Right lobe of liver (tissue), 6 donors: Measurements from ENCODE around the gene FAAP24. TPM values are rescaled to one million over a fixed set of nuclear protein-coding genes. Genes with fewer than 3 reads are reported as not detected.
A peak's percentile ranks its signal among the peaks of the same experiment; 100 is the strongest.

Source experiments
- ATAC-seq, 4 donors: fragments of 200-7000 bp; cut with Tn5 transposase; one replicate each; pipeline ENCODE4 v1.9.1; 2020; ENCODE audit warnings: mild to moderate bottlenecking in 4 of 4, moderate library complexity in 4 of 4
- DNase-seq, 3 donors: peaks; one replicate each; pipeline ENCODE4 v3.0.0-alpha.2; 2020
- H3K27ac ChIP-seq, 3 donors: fragments of 200-600 bp; one replicate each; pipeline ENCODE4 v1.8.0; 2022
- H3K27me3 ChIP-seq, 2 donors: fragments of 200-600 bp; one replicate each; pipeline ENCODE4 v1.8.0; 2022
- H3K36me3 ChIP-seq, 4 donors: fragments of 200-600 bp; sonication (generic) in 1 of 4; one replicate each; pipeline versions ENCODE4 v1.5.1 to v1.8.0; 2017 to 2022; ENCODE audit warnings: control low read depth in 1 of 4
- H3K4me1 ChIP-seq, 4 donors: fragments of 200-600 bp; sonication (generic) in 1 of 4; one replicate each; pipeline versions ENCODE4 v1.5.1 to v1.8.0; 2017 to 2022; ENCODE audit warnings: control low read depth in 1 of 4
- H3K4me3 ChIP-seq, 3 donors: fragments of 200-600 bp; one replicate each; pipeline ENCODE4 v1.8.0; 2022
- H3K9me3 ChIP-seq, 4 donors: fragments of 200-600 bp; sonication (generic) in 1 of 4; one replicate each; pipeline versions ENCODE4 v1.5.1 to v1.8.0; 2017 to 2022; ENCODE audit warnings: control low read depth in 1 of 4
- POLR2A ChIP-seq: fragments of 450-650 bp; IDR thresholded peaks from one replicate; pipeline ENCODE4 v1.6.1; 2017; ENCODE audit warnings: antibody characterized with exemption, mild to moderate bottlenecking
- WGBS: methylation state at CpG from one replicate; pipeline ENCODE4 v1.1.6; 2018; ENCODE audit warnings: low coverage, low lambda C conversion rate; ENCODE audit not compliant: insufficient coverage; ENCODE audit errors: missing lambda C conversion rate; 5-methylcytosine and 5-hydroxymethylcytosine counted together
- intact Hi-C, 2 donors: fragments of 100-400 bp; cut with DNase I; formaldehyde crosslinking; loops; one replicate each; pipeline versions ENCODE4 v1.11.2 to v1.14.1; 2022
- total RNA-seq, 6 experiments: library from RNA; depleted of rRNA in 2 of 6; stranded (reverse); fragments of >200 nt in 2 of 6; fragmentation: NEBNext Ultra II Directional in 3 of 6; extraction: Animal tissue kit (Norgen Biotek cat#: 25700) in 3 of 6; gene quantifications; one replicate each; pipeline versions ENCODE4 v1.1.0 to v1.2.4, GENCODE V29; 2016 to 2023
- TF ChIP-seq, protein P1 (sequence below), 4 donors: fragments of 200-600 bp in 3 of 4; fragments of 450-650 bp in 1 of 4; IDR thresholded peaks; one replicate each; pipeline versions ENCODE4 v1.5.1 to v1.8.0; 2016 to 2022; ENCODE audit warnings: antibody characterized with exemption in 4 of 4, mild to moderate bottlenecking in 2 of 4
- donor health status: DM: no; HTN: yes; CAD: no.
- donor health status: DM: no; HTN: no; CAD: no.
- donor health status: DM: no; HTN: no; CAD: no.
- donor health status: DM: no; HTN: yes; CAD: no.
- donor health status: DM: no; HTN: yes; CAD: no.

Gene FAAP24
- total RNA-seq, 6 experiments from 2014 or later: 0.51 to 1.7 (median 0.98) TPM; not detected in 1

DNA sequence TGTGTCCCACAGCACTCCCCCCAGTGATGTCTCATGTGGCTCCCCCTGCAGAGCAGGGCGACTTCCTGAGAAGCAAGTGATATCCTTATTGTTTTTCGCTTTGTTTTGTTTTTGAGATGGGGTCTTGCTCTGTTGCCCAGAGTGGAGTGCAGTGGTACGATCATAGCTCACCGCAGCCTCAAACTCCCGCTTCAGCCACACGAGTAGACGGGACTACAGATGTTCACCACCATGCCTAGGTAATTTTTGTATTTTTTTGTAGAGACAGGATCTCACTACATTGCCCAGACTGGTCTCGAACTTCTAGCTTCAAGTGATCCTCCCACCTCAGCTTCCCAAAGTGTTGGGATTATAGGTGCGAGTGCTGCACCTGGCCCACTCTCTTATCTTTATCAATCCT, 5.3 kb upstream of the FAAP24 start:
- no peak for DNase-seq
- intact Hi-C loops: no loop called here
- peaks cover 0 to 7% (median 2%) of the 10 kb centered on the region in 4 donors for H3K4me1 ChIP-seq
- TF ChIP-seq POLR2A: no peak
- TF ChIP-seq, protein P1, sequence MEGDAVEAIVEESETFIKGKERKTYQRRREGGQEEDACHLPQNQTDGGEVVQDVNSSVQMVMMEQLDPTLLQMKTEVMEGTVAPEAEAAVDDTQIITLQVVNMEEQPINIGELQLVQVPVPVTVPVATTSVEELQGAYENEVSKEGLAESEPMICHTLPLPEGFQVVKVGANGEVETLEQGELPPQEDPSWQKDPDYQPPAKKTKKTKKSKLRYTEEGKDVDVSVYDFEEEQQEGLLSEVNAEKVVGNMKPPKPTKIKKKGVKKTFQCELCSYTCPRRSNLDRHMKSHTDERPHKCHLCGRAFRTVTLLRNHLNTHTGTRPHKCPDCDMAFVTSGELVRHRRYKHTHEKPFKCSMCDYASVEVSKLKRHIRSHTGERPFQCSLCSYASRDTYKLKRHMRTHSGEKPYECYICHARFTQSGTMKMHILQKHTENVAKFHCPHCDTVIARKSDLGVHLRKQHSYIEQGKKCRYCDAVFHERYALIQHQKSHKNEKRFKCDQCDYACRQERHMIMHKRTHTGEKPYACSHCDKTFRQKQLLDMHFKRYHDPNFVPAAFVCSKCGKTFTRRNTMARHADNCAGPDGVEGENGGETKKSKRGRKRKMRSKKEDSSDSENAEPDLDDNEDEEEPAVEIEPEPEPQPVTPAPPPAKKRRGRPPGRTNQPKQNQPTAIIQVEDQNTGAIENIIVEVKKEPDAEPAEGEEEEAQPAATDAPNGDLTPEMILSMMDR (IDR thresholded peaks at IDR 0.05): no peak
- no peak overlapping the region for H3K4me3 ChIP-seq
- H3K27me3 ChIP-seq: no peaks in the 10 kb centered on the region
- H3K27ac ChIP-seq: no peak overlapping the region
- 93% methylated on average over 9 of the region's 9 CpGs for WGBS
- H3K36me3 ChIP-seq: peaks cover 0 to 5% (median 0%) of the 10 kb centered on the region in 4 donors
- no peaks in the 10 kb centered on the region for H3K9me3 ChIP-seq
- no peak for ATAC-seq

DNA sequence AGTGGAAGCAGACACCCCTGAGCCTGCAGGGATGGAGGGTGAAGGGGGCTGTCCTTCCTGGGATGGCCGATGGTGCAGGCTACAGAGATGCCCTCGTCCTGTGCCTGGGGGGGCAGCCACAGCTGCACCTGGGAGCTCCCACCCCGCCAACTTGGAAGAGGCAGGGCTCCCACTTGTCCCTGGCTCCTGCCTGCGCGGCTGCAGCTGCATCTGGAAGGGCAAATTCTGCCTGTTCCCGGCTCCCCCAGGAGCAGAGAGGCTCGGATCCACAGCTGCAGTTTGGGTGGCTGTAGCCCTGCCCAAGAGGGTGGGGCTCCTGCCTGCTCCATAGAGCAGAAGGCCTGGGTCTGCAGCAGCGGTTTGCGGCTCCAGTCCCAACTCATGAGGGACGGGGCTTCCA, 2.5 kb upstream of the FAAP24 start:
- intact Hi-C loops: no loop called here
- ATAC-seq (no peak), DNase-seq (no peak)
- Histone ChIP-seq H3K27me3 (no peaks in the 10 kb centered on the region), H3K36me3 (no peaks in the 10 kb centered on the region), H3K4me1 (peaks cover 0 to 7% (median 2%) of the 10 kb centered on the region in 4 donors), H3K27ac (no peak overlapping the region), H3K4me3 (no peak overlapping the region), H3K9me3 (no peaks in the 10 kb centered on the region)
- no CpG with 5 or more reads among the region's 10 CpGs for WGBS
- TF ChIP-seq, protein P1 (IDR thresholded peaks at IDR 0.05): no peak

DNA sequence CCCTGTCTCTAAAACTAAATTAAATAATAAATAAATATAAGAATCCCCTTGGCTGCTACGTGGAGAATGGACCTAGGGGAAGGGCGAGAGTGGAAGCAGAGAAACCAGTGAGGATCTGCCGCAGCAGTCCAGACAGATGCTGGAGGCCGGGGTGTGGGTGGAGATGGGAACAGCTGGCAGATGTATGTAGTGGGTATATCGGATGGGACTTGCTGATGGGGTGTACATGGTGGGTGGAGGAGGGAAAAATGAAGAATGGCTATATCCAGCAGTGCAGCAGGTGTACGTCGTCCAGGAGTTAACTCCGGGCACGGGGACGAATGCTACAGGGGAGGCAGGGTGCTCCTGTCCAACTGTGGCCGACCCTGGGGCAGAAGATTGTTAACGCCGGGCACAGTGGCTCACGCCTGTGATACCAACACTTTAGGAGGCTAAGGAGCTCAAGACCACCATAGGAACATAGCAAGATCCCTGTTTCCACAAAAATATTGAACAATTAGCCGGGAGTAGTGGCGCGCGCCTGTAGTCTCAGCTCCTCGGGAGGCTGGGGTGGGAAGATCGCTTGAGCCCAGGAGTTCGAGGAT, 938 bp upstream of the FAAP24 start:
- peak overlapping the region; percentile 71 to 84 (median 73) for H3K4me3 ChIP-seq
- ATAC-seq: no peak
- no peaks in the 10 kb centered on the region for H3K9me3 ChIP-seq
- no peaks in the 10 kb centered on the region for H3K36me3 ChIP-seq
- no peak overlapping the region for H3K27ac ChIP-seq
- 23% methylated on average over 19 of the region's 21 CpGs for WGBS
- intact Hi-C loops: loop anchor here (10.0 kb wide), 1 partner anchor 144 kb away; no protein-coding TSS in a partner anchor
- TF ChIP-seq, protein P1 (IDR thresholded peaks at IDR 0.05): no peak
- no peak for TF ChIP-seq POLR2A
- no peak for DNase-seq
- H3K27me3 ChIP-seq: no peaks in the 10 kb centered on the region
- H3K4me1 ChIP-seq: peaks cover 0 to 7% (median 3%) of the 10 kb centered on the region in 4 donors

DNA sequence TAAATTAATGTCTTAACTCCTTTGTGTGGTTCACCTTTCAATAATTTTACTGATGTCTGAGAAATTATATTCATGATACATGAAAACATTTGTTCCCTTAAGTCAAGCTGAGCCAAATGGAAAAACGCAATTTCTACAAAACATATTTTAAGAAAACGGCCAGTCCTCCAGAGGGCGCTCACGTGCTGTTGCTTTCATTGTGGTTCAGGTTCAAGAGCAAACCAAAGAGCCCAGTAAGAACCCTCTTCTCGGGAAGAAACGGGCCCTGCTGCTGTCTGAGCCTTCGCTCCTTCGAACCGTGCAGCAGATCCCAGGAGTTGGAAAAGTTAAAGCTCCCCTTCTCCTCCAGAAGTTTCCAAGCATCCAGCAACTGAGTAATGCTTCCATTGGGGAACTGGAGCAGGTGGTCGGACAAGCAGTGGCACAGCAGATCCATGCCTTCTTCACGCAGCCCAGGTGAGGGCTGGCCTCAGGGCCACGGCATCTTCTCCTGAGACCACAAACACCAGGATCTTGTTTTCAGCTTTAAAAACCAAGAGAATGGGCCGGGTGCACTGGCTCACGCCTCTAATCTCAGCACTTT, 4.3 kb downstream of the FAAP24 start:
- Histone ChIP-seq H3K4me3 (no peak overlapping the region), H3K27ac (peak overlapping the region in 1 of 3 donors; percentile 51), H3K36me3 (peaks cover 0 to 6% (median 3%) of the 10 kb centered on the region in 4 donors), H3K9me3 (no peaks in the 10 kb centered on the region), H3K4me1 (peaks cover 0 to 20% (median 6%) of the 10 kb centered on the region in 4 donors), H3K27me3 (no peaks in the 10 kb centered on the region)
- intact Hi-C loops: loop anchor here (10.0 kb wide), 1 partner anchor 138 kb away; no protein-coding TSS in a partner anchor
- TF ChIP-seq POLR2A: no peak
- TF ChIP-seq, protein P1 (IDR thresholded peaks at IDR 0.05): peak; percentile 63 to 82 (median 76)
- ATAC-seq (peak in 2 of 4 donors; percentile 16 to 41), DNase-seq (peak; percentile 59 to 75 (median 71))
- 12% methylated on average over 10 of the region's 14 CpGs for WGBS
